ENCODE results near the gene DAGLA.

DNA sequence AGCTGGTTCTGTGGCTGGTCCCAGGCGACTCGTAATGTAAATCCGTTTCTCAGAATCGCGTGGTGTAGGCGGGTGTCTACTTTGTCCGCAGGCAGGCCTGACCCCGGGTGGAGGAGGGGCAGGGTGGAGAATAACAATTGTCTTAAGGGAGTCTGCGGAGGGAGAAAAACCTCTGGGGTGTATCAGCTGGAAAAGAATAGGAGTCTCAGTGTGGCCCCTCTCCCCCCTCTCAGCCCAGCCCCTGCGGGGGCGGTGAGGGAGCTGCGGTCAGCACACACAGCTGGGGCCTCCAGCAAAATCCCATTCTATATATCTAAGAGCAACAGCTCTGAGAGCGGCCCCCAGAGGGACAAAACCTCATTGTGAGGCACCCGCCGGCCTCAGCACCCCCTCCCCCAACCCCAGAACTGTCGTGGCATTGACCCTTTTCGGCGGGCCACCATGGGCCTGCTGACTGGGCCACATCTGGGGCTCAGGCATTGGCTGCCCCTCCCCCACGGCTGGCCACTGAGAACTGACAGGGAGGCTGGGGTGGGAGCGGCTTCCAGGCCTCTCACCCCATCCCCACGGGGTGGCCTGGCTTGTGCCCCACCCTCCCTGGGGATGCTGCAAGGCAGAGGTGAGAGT, 69.5 kb downstream of the DAGLA start:
- TF ChIP-seq, protein P1, sequence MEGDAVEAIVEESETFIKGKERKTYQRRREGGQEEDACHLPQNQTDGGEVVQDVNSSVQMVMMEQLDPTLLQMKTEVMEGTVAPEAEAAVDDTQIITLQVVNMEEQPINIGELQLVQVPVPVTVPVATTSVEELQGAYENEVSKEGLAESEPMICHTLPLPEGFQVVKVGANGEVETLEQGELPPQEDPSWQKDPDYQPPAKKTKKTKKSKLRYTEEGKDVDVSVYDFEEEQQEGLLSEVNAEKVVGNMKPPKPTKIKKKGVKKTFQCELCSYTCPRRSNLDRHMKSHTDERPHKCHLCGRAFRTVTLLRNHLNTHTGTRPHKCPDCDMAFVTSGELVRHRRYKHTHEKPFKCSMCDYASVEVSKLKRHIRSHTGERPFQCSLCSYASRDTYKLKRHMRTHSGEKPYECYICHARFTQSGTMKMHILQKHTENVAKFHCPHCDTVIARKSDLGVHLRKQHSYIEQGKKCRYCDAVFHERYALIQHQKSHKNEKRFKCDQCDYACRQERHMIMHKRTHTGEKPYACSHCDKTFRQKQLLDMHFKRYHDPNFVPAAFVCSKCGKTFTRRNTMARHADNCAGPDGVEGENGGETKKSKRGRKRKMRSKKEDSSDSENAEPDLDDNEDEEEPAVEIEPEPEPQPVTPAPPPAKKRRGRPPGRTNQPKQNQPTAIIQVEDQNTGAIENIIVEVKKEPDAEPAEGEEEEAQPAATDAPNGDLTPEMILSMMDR (IDR thresholded peaks at IDR 0.05): no peak
- TF ChIP-seq POLR2A (IDR thresholded peaks at IDR 0.05): no peak
